K562 (cell line): ENCODE measurements around the gene ALDH7A1.

ENCODE experiments used
- ATF3 ChIP-seq, 2 experiments: fragments of 450-650 bp in 1 of 2; sonication (generic) in 1 of 2; formaldehyde crosslinking in 1 of 2; IDR thresholded peaks in 1 of 2; conservative IDR thresholded peaks in 1 of 2; 2 replicates each; pipeline versions ENCODE4 v1.6.1 to v1.8.1; 2016 to 2023; ENCODE audit warnings: mild to moderate bottlenecking in 2 of 2, moderate library complexity in 2 of 2, inconsistent platforms in 1 of 2, missing genetic modification reagents in 1 of 2
- BHLHE40 ChIP-seq: IDR thresholded peaks from 2 replicates; pipeline ENCODE4 v1.6.1; 2011; ENCODE audit warnings: low read length, improper control_type of control experiment
- CEBPZ ChIP-seq: fragments of 150-350 bp; IDR thresholded peaks from 2 replicates; pipeline ENCODE4 v1.6.1; 2014; ENCODE audit warnings: low read depth, mild to moderate bottlenecking, low read length, borderline replicate concordance
- DPF2 ChIP-seq: fragments of 450-650 bp; IDR thresholded peaks from 2 replicates; pipeline ENCODE4 v1.6.1; 2016
- LEF1 ChIP-seq: fragments of 450-650 bp; IDR thresholded peaks from 2 replicates; pipeline ENCODE4 v1.6.1; 2016; ENCODE audit warnings: mild to moderate bottlenecking
- ZNF184 ChIP-seq: sonication (generic); formaldehyde crosslinking; IDR thresholded peaks from 2 replicates; pipeline ENCODE4 v1.5.0; 2020; ENCODE audit warnings: missing genetic modification reagents

DNA sequence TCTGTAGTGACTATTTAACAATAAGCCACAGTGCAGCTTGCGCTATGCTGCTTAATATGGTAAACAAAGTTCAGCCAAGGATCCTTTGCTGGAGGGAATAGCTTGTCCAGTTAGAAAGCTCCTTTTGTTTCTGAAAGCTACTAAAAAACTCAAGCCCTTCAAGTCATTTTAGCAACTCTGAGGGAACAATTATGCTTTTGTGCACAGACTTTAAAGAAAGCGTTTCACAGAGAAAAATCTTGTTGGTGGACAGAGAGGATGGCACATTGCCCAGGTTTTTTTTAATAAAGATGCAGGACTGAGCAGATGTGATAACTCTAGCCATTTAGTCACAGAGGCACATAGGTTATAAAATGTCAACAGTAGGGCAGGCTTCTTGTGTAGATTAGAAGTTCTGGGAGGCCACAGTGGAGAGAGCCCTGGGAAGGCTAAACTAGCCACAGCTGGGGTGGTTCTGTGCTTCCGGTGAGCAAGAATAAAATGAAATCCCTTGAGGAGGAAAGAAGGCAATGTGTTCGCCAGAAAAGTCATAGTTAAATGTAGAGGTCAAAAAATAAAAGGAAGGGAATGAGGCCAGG, 63.4 kb downstream of the ALDH7A1 start:
- no peak for TF ChIP-seq CEBPZ
- no peak for TF ChIP-seq ATF3 (IDR thresholded peaks at IDR 0.05)
- no peak for TF ChIP-seq ATF3 (CRISPR knock-in tag; conservative IDR thresholded peaks at IDR 0.05)
- TF ChIP-seq LEF1 = peak; percentile 37
- TF ChIP-seq DPF2 = peak; percentile 88
- no peak for TF ChIP-seq BHLHE40
- no peak for TF ChIP-seq ZNF184
